CD4-positive, alpha-beta T cell treated with Interleukin-6 for 4 hours (primary cell): Measurements from ENCODE around the gene CFAP298.
"Not testable (repeated sequence)": the region's sequence is repeated elsewhere in the genome, so short reads cannot be mapped to it uniquely, and the experiment has no call there.

Source experiments
- DNase-seq: peaks from one replicate; pipeline ENCODE4 v3.0.0-alpha.2; 2020; ENCODE audit warnings: mixed read lengths

CFAP298 gene

GRCh38 chr21:32566741-32567389 is 45.3 kb downstream of the CFAP298 start:
- no peak for DNase-seq

- DNase-seq = no peak
Observed at GRCh38 chr21:32565856-32566465, 46.2 kb downstream of the CFAP298 start.

GRCh38 chr21:32562915-32563314 is 49.3 kb downstream of the CFAP298 start:
- DNase-seq = no peak

GRCh38 chr21:32562426-32562825 is 49.8 kb downstream of the CFAP298 start:
- DNase-seq = no peak

DNA sequence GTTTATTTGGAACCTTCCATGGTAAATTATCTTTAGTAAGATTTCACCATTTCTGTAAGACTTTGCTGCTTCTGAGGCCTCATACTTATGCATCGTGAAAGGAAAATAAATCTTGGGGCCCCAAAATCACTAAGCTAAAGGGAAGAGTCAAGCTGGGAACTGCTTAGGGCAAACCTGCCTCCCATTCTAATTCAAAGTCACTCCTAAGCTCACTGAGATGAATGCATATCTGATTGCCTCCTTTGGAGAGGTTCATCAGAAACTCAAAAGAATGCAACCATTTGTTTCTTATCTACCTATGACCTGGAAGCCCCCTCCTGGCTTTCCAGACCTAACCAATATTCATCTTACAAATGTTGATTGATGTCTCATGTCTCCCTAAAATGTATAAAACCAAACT is 50.7 kb downstream of the CFAP298 start:
- DNase-seq = not testable (repeated sequence)

DNA sequence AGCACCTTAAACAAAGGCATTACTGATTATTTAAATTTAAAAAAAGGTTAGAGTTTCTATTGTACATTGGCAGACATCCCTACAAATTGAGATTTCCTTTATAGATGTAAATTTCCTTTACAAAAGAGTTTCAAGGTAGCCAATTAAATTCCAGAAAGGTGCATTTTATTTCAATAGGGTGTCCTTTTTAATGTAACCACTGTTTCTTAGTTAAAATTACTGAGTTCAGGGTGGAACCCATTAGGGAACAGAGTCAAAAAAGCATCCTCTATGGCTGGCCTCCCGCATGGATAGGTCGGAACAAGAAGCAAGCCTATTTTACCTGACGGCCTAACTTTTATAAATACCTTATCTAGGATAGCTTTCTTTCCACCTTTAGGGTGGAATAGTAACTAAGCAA is 51.3 kb downstream of the CFAP298 start:
- no peak for DNase-seq

DNA sequence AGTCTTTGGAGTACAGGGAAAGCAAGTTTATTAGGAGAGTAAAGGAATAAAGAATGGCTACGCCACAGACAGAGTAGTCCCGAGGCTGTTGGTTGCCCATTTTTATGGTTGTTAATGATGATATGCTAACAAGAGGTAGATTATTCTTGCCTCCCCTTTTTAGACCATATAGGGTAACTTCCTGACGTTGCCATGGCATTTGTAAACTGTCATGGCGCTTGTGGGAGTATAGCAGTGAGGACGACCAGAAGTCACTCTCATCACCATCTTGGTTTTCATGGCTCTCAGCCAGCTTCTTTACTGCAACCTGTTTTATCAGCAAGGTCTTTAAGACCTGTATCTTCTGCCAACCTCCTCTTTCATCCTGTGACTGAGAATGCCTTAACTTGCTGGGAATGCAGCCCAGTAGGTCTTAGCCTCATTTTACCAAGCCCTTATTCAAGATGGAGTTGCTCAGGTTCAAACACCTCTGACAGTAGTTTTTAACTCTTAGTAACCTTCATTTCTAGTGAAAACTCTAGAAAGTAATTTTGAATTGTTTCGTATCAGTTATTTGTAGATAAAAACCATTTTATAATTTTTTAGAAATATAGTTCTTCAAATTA is 53.1 kb downstream of the CFAP298 start:
- no peak for DNase-seq

DNA sequence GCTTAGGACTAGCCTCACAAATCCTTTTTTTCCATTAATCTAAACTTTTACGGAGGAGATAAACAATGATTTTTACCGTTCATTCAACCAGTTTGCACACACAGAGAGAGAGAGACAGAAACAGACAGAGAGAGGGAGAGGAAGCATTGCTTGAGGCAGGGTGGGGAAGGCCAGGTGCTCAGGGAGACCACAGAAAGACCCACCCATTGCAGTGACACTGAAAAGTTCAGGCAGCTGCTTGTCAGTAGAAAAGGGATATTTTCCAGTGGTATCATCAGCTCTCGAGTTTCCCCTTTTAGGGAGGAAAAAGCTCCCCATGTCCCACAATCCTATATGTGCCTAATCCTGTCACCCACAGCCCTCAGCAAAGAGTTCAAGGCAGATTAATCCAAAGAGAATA is 54.1 kb downstream of the CFAP298 start:
- DNase-seq = no peak

DNA sequence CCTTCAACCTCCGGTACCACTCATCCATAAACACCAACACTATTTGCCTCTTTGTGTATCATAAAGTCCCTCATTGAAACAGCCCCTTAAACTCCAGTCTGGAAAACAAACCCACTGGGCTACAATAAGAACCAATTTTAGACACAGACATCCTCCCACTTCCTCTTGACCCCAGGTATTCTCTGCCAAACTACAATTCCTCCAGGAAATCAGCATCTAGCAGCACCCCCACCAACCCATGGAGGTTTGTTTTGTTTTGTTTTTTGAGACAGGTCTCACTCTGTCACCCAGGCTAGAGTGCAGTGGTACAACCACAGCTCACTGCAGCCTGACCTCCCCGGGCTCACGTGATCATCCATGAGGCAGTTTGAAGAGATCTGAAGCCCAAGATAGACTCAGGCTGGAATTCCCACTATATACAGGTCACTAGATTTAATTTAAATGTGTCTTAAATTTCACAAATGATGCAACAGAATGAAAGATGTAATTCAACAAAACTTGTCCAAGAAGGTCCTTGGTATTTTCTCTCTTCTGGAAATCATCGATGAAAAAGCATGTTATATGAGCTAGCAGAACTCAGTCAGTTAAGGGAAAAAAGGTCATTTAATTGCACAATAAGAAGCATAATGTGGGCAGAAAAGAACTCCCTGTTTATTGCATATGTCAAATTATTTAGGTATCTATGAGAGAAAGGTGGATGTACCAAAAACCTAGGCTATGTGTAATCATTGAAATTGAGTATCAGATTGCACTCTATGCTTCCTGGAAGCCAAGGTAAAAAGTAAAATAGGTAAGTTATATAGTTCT is 57.1 kb downstream of the CFAP298 start:
- DNase-seq = no peak

DNA sequence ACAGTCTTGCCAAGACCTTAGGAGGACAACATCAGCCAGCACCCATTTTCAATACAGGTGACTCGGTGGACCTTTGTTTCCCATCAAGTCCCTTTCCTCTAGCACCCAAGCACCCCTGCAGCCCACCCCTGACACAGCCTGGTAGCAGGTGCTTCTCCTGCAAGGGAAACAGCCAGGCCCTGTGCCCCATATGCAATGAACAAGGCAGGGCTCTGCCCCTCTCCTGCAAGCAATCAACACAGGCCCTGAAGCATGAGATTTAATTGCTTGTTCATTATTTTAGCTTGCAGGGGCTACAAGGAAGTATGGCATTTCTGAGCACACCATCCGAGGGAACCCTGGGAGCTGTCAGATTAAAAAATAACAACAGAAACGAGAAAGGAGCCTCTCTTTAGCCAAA is 62.3 kb downstream of the CFAP298 start:
- no peak for DNase-seq

GRCh38 chr21:32549440-32549839 is 62.7 kb downstream of the CFAP298 start:
- DNase-seq = no peak
